Hippocampal formation (tissue), 2 donors: ENCODE measurements around the gene CHAD.

Source experiments
- DNase-seq, 2 donors: peaks; one replicate each; lab custom pipeline; 2025; lab: John Stamatoyannopoulos, UW

CHAD gene

GRCh38 chr17:50468304-50469207, at the start of gene CHAD:
CHAD (minus strand) TSS chr17:50468880; CDS start chr17:50468813, 67 bp downstream.
- DNase-seq = no peak

GRCh38 chr17:50517504-50518383, 49.1 kb upstream of the CHAD start:
- no peak for DNase-seq

GRCh38 chr17:50517011-50517410, 48.3 kb upstream of the CHAD start:
- no peak for DNase-seq

GRCh38 chr17:50514936-50515702, 46.4 kb upstream of the CHAD start:
- no peak for DNase-seq

GRCh38 chr17:50514388-50514787, 45.7 kb upstream of the CHAD start:
- no peak for DNase-seq

GRCh38 chr17:50513495-50513894, 44.8 kb upstream of the CHAD start:
- DNase-seq = no peak

GRCh38 chr17:50511058-50511457, 42.4 kb upstream of the CHAD start:
- no peak for DNase-seq

GRCh38 chr17:50508573-50509460, 40.1 kb upstream of the CHAD start:
- no peak for DNase-seq

GRCh38 chr17:50507871-50508572, 39.3 kb upstream of the CHAD start, which contains the start of gene MYCBPAP:
MYCBPAP (plus strand) TSS chr17:50508439; CDS start chr17:50508675, 236 bp downstream.
- DNase-seq = peak; percentile 48 to 62

GRCh38 chr17:50506298-50506697, 37.6 kb upstream of the CHAD start:
- no peak for DNase-seq

GRCh38 chr17:50505591-50506130, 37.0 kb upstream of the CHAD start:
- no peak for DNase-seq

- no peak for DNase-seq
These were observed 33.8 kb upstream of the CHAD start for GRCh38 chr17:50502301-50502990.

GRCh38 chr17:50501054-50501453, 32.4 kb upstream of the CHAD start:
- no peak for DNase-seq

- DNase-seq = no peak
These were observed 31.0 kb upstream of the CHAD start for GRCh38 chr17:50499721-50500120.

- no peak for DNase-seq
These were observed 30.6 kb upstream of the CHAD start for GRCh38 chr17:50499270-50499669.

- no peak for DNase-seq
These were observed 29.6 kb upstream of the CHAD start for GRCh38 chr17:50498021-50498874.

GRCh38 chr17:50495918-50496317, 27.2 kb upstream of the CHAD start:
- DNase-seq = no peak

GRCh38 chr17:50495217-50495823, 26.6 kb upstream of the CHAD start:
- DNase-seq = no peak
